GM19239 (cell line): Measurements from ENCODE around the gene PER1.

ENCODE experiments used
- DNase-seq: peaks from one replicate; pipeline ENCODE4 v3.0.0; 2011; ENCODE audit warnings: low spot score; ENCODE audit not compliant: insufficient read length
- FAIRE-seq: peaks from 2 replicates; lab custom pipeline; 2011; peaks lifted over from hg19 to GRCh38; lab: Jason Lieb, UNC

Gene PER1

DNA sequence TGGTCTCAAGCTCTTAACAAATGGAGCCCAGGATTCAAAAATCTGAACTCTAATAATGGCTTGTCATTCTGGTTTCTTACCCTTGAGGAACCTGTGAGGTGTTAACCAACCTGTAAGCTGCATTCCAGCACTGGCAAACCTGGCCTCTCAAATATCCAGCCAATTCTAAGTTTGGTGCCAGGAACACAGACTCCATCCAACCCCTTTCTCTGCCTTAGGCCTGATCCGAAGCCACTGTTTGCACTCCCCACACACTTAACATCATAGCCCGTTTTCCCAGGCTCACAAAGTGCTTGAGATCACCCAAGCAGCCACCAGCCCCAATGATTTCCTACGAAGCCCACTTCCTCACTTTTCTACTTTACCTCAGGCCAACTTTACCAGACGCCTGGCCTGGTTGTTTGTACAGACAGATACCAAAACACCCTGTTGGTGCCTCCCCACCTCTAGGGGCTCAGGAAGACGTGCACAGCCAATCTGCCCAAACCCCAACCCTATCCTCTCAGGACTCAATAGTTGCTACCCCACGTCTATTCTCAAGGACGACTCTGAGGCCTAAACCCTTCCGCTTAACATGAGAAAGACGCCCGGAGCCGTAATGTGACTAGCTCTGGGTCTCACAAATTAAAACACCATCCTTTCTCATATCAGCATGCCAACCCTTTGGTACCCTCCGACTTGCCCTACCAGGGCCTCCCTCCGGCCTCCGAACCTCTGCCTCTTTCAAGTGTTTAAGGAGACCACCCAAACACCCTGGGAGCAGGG lies 3.2 kb upstream of the PER1 start:
- no peak for DNase-seq
- FAIRE-seq = no peak

- FAIRE-seq = no peak
- DNase-seq = no peak
These were observed 2.5 kb upstream of the PER1 start for GRCh38 chr17:8154608-8155155.

DNA sequence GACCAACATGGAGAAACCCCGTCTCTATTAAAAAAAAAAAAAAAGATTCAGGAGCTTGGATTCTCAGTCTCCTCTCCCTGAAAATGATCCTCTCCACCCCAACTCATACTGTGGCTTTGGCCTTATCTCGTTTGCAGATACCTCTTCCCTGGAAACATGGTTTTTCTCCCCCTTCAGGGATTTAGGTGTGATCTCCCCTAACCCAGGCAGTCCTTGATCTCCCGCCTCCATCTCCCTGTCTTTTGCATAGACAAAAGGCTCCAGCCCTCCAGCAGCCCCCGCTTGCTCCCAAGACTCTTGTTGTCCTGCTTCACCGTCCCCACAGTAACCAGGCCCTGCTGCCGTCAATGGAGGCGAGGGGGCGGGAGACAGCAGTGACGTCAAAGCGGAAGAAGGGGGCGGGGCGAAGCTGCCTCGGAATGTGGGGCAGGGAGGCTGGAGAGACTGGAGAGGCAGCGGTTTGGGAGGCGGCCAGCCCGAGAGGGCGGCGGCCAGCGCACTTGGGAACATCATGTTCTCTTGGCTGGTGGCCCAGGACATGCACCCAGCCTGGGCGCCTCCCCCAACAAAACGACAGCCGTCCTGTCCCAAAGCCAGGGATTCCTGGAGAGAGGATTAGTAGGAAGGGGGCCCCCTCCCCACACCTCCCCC lies 1.9 kb upstream of the PER1 start:
- no peak for DNase-seq
- peak; percentile 92 for FAIRE-seq

GRCh38 chr17:8153525-8153956 lies 1.3 kb upstream of the PER1 start:
- FAIRE-seq (peak; percentile 68), DNase-seq (no peak)

DNA sequence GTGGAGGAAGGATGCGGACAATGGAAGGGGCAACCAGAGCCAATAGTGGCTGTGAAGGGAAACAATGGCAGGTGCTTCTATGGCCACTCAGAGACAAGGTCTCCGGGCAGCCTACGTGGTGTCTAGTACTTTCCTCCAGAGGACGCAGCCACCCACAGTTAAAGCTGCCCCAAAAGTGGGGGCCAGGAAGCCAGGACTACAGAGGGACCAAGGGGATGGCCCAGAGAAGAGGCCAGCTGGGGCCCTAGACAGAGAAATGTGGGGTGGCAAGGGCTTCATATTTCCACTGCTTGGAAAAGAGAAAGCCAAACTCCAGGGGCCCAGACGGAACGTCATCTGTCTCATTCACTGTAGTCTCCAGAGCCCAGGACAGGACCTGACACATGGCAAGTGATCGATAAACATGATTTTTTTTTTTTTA lies 837 bp upstream of the PER1 start:
- no peak for DNase-seq
- peak; percentile 49 for FAIRE-seq

DNA sequence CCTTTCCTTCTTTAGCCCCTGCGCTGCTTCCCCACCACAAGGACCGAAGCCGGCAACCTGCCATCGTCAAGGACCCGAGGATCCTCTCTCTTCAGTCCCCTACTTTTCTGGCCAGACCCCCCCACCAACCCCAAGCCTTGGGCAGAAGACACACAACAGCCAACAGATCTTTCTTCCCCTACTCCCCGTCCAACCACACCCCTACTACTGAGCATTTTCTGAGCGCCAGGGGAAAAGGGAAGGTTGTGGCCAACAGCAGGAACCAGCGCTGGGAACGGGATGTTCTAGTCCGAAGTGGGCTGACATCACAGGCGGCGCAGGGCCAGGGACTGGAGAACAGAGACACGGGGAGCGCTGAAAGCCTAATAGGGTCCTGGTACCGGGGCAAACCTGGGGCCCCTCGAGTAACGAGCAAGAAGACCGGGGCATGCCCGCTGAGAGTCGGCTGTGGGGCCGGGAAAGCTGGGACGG lies 528 bp downstream of the PER1 start:
- FAIRE-seq (no peak), DNase-seq (no peak)

DNA sequence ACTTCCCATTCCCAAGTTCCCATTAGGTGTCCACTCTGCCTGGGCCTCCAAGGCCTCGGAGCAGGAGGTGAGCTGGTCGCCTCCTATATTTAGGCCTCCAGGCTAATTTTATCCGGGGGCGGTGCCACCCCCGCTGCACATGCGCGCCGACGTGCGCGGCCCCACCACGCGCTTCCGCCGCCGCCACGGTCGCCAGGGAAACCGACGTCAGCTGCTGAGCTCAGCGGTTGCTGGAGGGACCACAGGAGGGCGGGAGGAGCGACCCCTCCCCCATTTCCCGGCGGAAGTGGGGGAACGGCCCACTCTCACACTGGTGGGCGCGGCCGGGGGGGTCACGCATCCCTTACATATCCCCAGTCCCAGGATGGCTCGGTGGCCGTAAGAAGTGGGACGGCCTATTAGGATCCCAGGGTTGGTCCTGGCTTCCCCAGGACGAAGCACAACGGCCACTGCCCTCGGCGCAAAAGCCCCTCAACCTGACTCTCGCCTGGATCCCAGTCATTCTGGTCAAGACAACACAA lies 1.0 kb downstream of the PER1 start:
- DNase-seq (peak; percentile 90), FAIRE-seq (peak; percentile 95)

GRCh38 chr17:8150194-8151119 lies 1.7 kb downstream of the PER1 start:
- FAIRE-seq (peak; percentile 66), DNase-seq (no peak)

DNA sequence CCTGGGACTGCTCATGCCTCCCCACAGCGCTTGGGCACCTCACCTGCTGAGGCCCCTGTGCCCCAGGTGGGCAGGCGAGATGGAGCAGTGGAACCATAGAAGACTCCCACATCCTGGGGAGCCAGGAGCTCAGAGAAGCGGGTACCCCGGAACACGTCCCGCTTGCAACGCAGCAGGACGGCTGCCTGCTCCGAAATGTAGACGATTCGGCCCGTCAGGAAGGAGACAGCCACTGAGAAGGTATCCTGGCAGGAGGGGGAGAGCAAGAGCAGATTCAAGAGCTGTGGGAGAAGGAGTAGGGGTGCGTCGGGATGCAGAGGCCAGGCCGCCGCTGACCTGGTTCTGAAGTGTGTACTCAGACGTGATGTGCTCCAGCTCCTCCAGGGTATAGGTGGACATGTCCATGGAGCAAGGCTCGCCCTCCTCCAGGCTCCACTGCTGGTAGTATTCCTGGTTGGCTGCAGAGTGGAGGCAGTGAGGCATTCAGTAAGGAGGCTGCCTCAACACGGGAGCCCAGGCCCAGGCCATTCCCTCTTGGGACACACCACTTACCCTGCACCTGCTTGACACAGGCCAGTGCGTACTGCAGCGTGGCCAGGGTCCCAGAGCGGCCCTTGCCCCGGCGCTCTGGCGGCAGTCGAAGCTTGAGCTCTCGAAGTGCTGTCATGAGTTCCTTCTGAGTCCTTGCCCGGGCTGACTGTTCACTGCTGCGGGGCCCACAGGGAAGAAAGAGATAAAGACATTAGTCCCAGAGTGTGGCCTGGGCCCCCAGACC lies 2.6 kb downstream of the PER1 start:
- DNase-seq (no peak), FAIRE-seq (no peak)

DNA sequence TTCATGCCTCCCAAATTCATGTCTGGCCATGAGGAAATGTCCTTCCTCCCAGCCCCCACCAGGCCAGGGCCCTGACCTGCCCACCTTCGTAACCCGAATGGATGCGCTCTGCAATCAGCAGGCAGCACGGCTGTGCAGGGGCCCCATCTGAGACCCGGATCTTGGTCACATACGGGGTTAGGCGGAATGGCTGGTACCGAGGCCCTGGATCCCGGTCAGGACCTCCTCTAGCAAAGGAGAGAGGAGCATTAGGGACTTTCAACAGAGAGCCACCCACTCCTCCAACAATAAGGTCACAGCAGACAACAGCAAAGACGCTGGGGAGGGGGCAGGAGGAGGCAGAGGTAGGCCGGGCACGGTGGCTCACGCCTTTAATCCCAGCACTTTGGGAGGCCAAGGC lies 3.6 kb downstream of the PER1 start:
- FAIRE-seq (no peak), DNase-seq (no peak)

GRCh38 chr17:8147805-8148404 lies 4.3 kb downstream of the PER1 start:
- FAIRE-seq (no peak), DNase-seq (no peak)

DNA sequence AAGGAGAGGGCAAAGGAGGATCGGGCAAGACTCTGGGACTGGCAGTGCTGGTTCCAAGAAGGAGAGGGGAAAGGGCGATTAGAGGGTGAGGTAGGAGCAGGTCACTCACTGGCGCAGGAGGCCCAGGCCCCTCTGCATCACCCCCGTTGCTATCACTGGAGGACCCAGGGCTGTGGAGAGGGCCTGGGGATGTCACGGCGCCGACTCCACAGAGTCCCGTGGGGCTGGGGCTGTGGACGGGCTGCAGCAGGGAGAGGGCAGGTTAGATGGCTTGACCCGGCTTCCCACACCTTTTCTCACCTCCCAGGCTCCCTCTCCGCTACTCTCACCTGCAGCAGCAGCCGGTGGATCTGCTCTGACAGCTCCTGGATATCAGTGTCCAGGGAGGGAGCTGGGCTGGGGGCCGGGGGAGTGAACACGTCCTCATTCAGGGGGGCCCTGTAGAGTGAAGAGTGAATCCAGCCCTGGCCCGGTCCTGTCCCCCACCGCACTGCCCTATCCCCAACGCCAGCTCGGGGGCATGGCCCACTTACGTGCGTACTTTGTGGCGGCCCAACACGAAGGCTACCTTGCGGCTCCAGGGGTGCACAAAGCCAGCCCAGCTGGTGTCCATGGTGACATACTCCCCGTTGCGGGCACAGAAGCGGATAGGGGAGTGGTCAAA lies 4.9 kb downstream of the PER1 start:
- DNase-seq (no peak), FAIRE-seq (no peak)

DNA sequence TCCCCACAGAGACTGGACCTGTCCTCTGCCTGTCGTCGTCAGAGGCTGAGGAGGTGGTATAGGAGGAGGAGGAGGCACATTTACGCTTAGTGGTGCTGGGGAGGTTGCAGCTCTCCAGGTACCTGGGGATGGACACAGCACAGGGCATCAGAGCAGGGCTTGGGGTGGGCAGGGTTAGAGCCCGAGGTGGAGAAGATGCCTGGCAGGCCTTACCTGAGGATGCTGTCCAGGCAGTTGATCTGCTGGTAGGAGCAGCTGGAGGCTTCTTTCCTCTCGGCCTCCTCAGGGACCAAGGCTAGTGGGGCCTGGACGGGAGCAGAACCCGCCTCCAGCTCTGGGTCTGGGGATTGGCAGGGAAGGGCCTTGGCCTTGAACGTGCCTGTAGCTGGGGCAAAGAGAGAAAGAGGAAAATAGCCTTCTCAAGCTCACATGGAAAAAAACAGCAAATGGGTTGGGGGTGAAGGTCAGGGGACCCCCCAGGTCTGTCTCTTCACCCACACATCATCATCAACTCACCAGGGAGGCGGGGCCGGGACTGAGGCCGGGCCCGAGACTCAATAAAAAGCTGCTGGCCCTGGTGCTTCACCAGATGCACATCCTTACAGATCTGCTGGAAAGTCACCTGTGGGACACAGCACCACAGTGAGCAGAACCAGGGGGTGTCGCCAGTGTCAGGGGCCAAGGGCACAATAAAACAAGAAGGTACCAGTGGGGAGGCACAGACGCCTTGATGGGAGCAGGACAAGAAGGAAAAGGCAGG lies 5.6 kb downstream of the PER1 start:
- no peak for DNase-seq
- FAIRE-seq = no peak

DNA sequence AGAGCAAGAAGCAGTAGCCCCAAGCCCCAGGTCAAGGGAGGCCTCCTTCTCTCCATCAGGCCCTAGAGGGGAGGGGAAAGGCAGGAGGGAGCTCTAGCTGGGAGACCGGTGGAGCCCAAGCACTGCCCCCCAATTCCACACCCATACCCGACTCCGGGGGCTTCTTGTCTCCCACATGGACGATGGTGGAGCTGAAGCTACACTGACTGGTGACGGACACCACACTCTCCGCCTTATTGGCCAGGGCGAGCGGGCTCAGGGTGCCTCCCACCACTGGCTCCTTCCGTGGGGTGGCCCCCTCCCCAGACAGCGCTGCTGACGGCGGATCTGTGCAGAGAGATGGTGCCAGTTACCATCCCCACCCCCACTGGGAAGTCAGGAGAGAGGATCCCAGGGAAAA lies 6.4 kb downstream of the PER1 start:
- no peak for FAIRE-seq

GRCh38 chr17:8144401-8145231 lies 7.6 kb downstream of the PER1 start:
- no peak for FAIRE-seq

More for the DNA sequence above, 6.4 kb downstream of the PER1 start:
- DNase-seq = no peak

DNA sequence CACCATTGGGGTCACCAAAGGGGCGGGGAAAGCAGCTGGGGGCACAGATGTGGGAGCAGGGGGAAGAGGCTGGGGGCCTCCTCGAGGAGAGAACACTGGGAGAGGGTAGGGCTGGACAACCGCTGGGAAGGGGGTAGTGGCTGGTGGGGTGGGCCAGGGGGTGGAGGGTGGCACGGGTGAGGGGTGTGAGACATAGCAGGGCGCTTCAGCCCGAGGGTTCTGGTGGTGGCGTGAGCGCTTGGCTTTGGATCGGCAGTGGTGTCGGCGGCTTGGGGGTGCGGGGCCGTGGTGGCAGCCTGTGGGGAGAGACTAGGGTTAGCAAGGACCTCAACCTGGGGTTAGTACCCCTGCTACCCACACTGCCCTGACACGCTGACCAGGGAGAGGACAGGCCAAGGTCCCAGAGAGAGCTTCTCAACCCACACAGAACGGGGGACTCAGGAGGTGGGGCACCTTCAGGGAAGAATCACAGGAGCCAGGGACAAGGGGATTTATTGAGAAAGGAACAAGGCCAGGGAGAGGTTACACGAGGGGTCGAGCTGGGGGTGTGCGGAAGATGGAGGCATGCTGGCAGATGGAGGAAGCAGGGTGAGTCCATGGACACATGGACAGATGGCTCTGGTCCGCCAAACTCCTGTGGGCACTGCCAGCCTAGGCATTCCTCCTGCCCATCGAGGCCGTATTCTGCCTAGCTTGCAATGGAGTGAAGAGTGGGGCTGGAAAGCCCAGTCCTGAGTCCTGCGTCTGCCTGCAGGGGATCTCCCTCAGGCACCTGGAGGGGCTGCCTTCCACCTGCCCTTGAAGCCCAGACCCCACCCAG lies 8.4 kb downstream of the PER1 start:
- DNase-seq (no peak), FAIRE-seq (no peak)

More at GRCh38 chr17:8144401-8145231, 7.6 kb downstream of the PER1 start:
- DNase-seq = no peak
